RWPE2 (cell line): ENCODE results near the gene SHISA3.

Experiments
- ATAC-seq: fragments of 200-7000 bp; cut with Tn5 transposase; 3 replicates; pipeline ENCODE4 v1.9.1; 2021; ENCODE audit warnings: low read depth
- DNase-seq: peaks from one replicate; pipeline ENCODE4 v3.0.0-alpha.2; 2020; ENCODE audit warnings: low spot score
- H3K27ac ChIP-seq: fragments of 450-650 bp; 2 replicates; pipeline ENCODE4 v1.5.1; 2017; ENCODE audit warnings: mild to moderate bottlenecking; ENCODE audit not compliant: poor library complexity, severe bottlenecking
- H3K27me3 ChIP-seq: fragments of 250-450 bp; sonication (Bioruptor Pico); 2 replicates; pipeline ENCODE4 v1.5.1; 2021; ENCODE audit warnings: mild to moderate bottlenecking, moderate library complexity; ENCODE audit not compliant: insufficient read depth, poor library complexity, severe bottlenecking
- H3K36me3 ChIP-seq: fragments of 250-450 bp; sonication (Bioruptor Pico); 2 replicates; pipeline ENCODE4 v1.5.1; 2020; ENCODE audit warnings: low read depth, mild to moderate bottlenecking, moderate library complexity
- H3K4me1 ChIP-seq: fragments of 250-450 bp; sonication (Bioruptor Pico); 2 replicates; pipeline ENCODE4 v1.5.1; 2021; ENCODE audit warnings: mild to moderate bottlenecking, moderate library complexity; ENCODE audit not compliant: insufficient read depth, poor library complexity, severe bottlenecking
- H3K4me3 ChIP-seq: fragments of 250-450 bp; sonication (Bioruptor Pico); 2 replicates; pipeline ENCODE4 v1.5.1; 2021; ENCODE audit warnings: mild to moderate bottlenecking, moderate library complexity; ENCODE audit not compliant: severe bottlenecking
- H3K9me3 ChIP-seq: fragments of 250-450 bp; sonication (Bioruptor Pico); 2 replicates; pipeline ENCODE4 v1.5.1; 2021; ENCODE audit warnings: mild to moderate bottlenecking, moderate library complexity; ENCODE audit not compliant: severe bottlenecking
- CTCF ChIP-seq: fragments of 450-650 bp; IDR thresholded peaks from one replicate; pipeline ENCODE4 v1.5.1; 2017; ENCODE audit warnings: mild to moderate bottlenecking, moderate library complexity; ENCODE audit not compliant: poor library complexity, severe bottlenecking

The SHISA3 gene

GRCh38 chr4:42396752-42397634, at the start of gene SHISA3:
SHISA3 (plus strand) TSS chr4:42397488; CDS start chr4:42398057, 569 bp downstream.
- no peak within 1 kb of the TSS for H3K27ac ChIP-seq
- H3K36me3 ChIP-seq = no peaks in the 10 kb centered on the region
- H3K4me1 ChIP-seq = no peaks in the 10 kb centered on the region
- peaks cover 74% of the 10 kb centered on the region for H3K27me3 ChIP-seq
- no peak for DNase-seq
- H3K9me3 ChIP-seq = no peaks in the 10 kb centered on the region
- peak; percentile 57 for ATAC-seq
- H3K4me3 ChIP-seq = peak within 1 kb of the TSS; percentile 18
- no peak for TF ChIP-seq CTCF

GRCh38 chr4:42348247-42348646, 49.0 kb upstream of the SHISA3 start:
- no peaks in the 10 kb centered on the region for H3K4me1 ChIP-seq
- H3K9me3 ChIP-seq = no peaks in the 10 kb centered on the region
- DNase-seq (no peak), ATAC-seq (no peak)
- no peak overlapping the region for H3K27ac ChIP-seq
- no peaks in the 10 kb centered on the region for H3K27me3 ChIP-seq
- H3K36me3 ChIP-seq = no peaks in the 10 kb centered on the region
- H3K4me3 ChIP-seq = no peak overlapping the region
- no peak for TF ChIP-seq CTCF

GRCh38 chr4:42348692-42349091, 48.6 kb upstream of the SHISA3 start:
- no peaks in the 10 kb centered on the region for H3K27me3 ChIP-seq
- no peaks in the 10 kb centered on the region for H3K4me1 ChIP-seq
- no peak for ATAC-seq
- TF ChIP-seq CTCF = no peak
- no peaks in the 10 kb centered on the region for H3K9me3 ChIP-seq
- no peaks in the 10 kb centered on the region for H3K36me3 ChIP-seq
- no peak overlapping the region for H3K27ac ChIP-seq
- no peak for DNase-seq
- no peak overlapping the region for H3K4me3 ChIP-seq

- DNase-seq (no peak), ATAC-seq (no peak)
- Histone ChIP-seq H3K9me3 (no peaks in the 10 kb centered on the region), H3K36me3 (no peaks in the 10 kb centered on the region), H3K27ac (no peak overlapping the region), H3K27me3 (no peaks in the 10 kb centered on the region), H3K4me3 (no peak overlapping the region), H3K4me1 (no peaks in the 10 kb centered on the region)
- no peak for TF ChIP-seq CTCF
Observed at GRCh38 chr4:42350611-42351182, 46.6 kb upstream of the SHISA3 start.

- Histone ChIP-seq H3K27ac (no peak overlapping the region), H3K9me3 (no peaks in the 10 kb centered on the region), H3K4me1 (no peaks in the 10 kb centered on the region), H3K4me3 (no peak overlapping the region), H3K27me3 (peaks cover 4% of the 10 kb centered on the region), H3K36me3 (no peaks in the 10 kb centered on the region)
- TF ChIP-seq CTCF = no peak
- ATAC-seq (no peak), DNase-seq (no peak)
Observed at GRCh38 chr4:42352049-42352448, 45.2 kb upstream of the SHISA3 start.
